ENCODE data around the gene GPC5.

Gene GPC5

DNA sequence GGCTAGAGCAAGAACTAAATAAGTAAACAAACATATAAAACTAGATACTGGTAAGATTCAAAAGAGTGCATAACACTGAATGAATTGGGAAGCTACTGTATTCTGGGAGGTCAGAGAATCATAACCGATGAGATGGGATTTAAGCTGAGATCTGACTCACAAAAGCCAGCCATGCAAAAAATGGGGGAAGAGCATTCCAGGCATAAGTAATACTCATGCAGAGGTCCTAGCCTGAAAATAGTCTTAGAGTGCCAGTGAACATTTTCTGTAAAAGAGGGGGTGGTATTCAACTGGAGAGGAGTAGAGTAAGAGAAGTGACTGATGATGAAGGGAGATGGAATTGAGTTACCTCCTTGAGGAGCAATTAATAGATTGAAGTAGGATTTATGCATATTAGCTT, 956.2 kb downstream of the GPC5 start:
- Mint-ChIP-seq H3K4me3 (no peak overlapping the region), H3K36me3 (no peaks in the 10 kb centered on the region), H3K27ac (no peak overlapping the region), H3K9me3 (peaks cover 13% of the 10 kb centered on the region), H3K4me1 (no peaks in the 10 kb centered on the region), H3K27me3 (no peaks in the 10 kb centered on the region)
- ATAC-seq = no peak

DNA sequence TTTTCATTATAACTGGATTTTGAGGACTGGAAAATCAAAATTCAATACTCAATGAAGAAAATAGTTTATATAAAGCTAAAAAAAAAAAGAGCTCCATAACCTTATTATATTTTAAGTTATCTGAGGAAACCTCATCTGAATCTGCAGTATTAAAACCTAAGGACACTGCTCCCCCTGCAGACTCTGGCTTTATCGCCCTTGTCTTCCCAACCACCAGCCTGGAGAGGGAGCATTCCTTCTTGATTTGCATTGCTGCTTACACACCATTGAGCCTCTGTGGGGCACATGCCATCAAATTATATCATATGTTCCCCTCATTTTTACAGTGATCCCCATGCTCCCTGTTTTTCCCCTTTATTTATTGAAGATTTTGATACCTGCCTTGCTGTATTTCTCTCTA, 956.8 kb downstream of the GPC5 start:
- ATAC-seq = no peak

DNA sequence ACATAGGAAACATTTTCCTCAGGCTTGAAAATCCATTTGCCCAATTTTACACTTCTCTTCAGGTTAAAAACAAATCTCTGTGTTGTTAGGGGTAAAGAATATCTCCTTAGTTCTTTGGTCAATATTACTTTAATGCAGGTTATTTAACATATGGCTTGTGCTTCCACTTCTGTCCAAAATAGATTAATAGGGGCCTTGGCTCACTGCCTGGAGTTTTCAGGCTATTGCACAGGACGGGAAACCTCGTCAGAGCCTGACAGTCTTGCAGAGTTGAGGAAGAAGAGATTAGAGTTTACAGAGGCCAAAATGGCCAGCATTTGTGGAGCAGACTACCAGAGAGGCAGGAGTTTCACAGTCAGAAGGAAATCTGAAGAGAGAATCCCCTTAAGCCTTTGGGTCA, 964.3 kb downstream of the GPC5 start:
- H3K9me3 Mint-ChIP-seq = peaks cover 5% of the 10 kb centered on the region
- H3K36me3 Mint-ChIP-seq = no peaks in the 10 kb centered on the region
- no peak overlapping the region for H3K4me3 Mint-ChIP-seq
- ATAC-seq = no peak
- H3K27ac Mint-ChIP-seq = no peak overlapping the region
- H3K27me3 Mint-ChIP-seq = no peaks in the 10 kb centered on the region
- no peaks in the 10 kb centered on the region for H3K4me1 Mint-ChIP-seq

More for the DNA sequence above, 956.8 kb downstream of the GPC5 start:
- Mint-ChIP-seq H3K27me3 (no peaks in the 10 kb centered on the region), H3K27ac (no peak overlapping the region), H3K4me3 (no peak overlapping the region), H3K36me3 (no peaks in the 10 kb centered on the region), H3K9me3 (peaks cover 12% of the 10 kb centered on the region), H3K4me1 (no peaks in the 10 kb centered on the region)

DNA sequence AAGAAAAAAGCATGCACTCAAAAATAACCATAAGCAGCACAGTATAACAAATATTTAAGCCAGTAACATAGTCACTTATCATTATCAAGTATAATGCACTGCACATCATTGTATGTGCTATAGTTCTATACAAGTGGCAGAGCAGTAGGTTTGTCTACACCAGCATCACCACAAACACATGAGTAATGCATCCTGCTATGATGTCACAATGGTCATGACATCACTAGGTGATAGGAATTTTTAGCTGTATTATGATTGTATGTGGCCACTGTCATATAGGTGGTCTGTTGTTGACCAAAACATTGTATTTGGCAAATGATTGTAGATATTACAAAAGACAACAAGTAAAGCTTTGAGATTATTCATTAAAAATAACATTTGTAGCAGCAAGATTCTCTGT, 967.5 kb downstream of the GPC5 start:
- no peaks in the 10 kb centered on the region for H3K36me3 Mint-ChIP-seq
- no peak for ATAC-seq
- no peaks in the 10 kb centered on the region for H3K4me1 Mint-ChIP-seq
- no peak overlapping the region for H3K4me3 Mint-ChIP-seq
- H3K27me3 Mint-ChIP-seq = no peaks in the 10 kb centered on the region
- H3K9me3 Mint-ChIP-seq = peaks cover 2% of the 10 kb centered on the region
- no peak overlapping the region for H3K27ac Mint-ChIP-seq

DNA sequence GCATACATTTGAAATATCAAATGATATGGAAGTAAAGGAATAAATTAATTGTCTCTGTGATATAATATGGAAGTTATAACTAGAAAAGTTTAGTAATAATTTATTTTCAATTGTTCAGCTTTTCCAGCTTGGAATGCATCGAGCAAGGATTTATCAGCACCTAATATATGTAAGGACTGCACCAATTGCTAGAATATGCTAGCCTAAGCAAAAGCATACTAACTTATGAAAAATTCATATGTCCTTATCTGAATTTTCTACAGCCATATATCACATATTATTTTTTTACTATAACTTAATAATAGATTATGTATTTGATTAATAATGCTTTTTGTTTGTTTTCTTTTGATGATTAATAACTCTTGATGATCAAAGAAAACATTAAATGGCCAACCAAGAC, 979.0 kb downstream of the GPC5 start:
- Mint-ChIP-seq H3K36me3 (no peaks in the 10 kb centered on the region), H3K9me3 (peaks cover 4% of the 10 kb centered on the region), H3K27ac (no peak overlapping the region), H3K27me3 (no peaks in the 10 kb centered on the region), H3K4me1 (no peaks in the 10 kb centered on the region), H3K4me3 (no peak overlapping the region)
- no peak for ATAC-seq

DNA sequence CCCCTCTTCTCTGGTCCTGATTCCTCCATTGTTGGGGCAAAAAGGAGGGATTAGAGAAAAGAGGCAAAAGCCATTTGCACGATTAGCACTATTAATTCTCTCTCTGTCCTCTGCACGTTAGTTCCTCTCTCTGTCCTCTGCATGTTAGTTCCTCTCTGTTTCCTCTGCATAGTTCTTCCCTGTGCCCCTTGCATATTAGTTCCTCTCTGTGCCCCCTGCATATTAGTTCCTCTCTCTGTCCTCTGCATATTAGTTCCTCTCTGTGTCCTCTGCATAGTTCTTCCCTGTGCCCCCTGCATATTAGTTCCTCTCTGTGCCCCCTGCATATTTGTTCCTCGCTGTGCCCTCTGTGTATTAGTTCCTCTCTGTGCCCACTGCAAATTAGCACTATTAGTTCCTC, 981.0 kb downstream of the GPC5 start:
- Mint-ChIP-seq H3K27ac (no peak overlapping the region), H3K36me3 (no peaks in the 10 kb centered on the region), H3K27me3 (no peaks in the 10 kb centered on the region), H3K9me3 (peaks cover 5% of the 10 kb centered on the region), H3K4me3 (no peak overlapping the region), H3K4me1 (no peaks in the 10 kb centered on the region)
- ATAC-seq = no peak

DNA sequence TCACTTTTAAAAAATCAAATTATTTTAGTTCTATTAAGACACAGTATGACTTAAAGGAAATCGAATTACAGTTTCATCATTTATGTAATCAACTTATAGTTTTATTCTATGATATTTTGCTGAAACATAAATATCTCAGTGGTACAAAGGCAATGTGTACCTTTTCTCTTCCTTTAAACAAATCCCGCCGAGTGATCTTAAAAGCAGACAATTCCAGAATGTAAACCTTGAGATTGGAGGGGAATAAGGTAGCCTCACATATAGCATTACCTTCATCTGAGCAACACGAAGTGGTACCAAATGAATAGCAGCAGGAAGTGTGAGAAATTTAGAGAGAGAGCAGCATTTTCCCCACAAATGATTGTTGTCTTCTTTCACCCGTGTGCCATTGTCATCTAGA, 986.0 kb downstream of the GPC5 start:
- Mint-ChIP-seq H3K4me3 (no peak overlapping the region), H3K9me3 (peaks cover 7% of the 10 kb centered on the region)
- no peak for ATAC-seq

DNA sequence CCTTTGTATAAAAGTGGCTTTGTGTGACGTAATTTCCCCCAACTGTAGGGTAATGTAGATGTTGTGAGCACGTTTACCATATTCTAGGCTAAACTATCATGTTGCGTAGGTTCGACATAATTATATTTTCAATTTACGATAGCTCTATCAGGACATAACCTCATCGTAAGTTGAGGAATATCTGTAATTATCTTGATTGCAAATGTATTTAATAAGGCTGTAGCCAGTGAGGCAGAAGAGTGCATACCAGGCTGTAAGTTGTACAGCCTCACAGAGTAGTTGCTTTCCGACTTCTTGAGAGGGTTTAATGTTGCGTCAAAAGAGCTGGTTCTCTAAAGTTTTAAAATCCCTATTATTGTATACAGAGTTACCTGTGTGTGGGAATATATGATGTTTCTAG, 988.8 kb downstream of the GPC5 start:
- H3K27me3 Mint-ChIP-seq = no peaks in the 10 kb centered on the region
- no peak for ATAC-seq
- H3K4me1 Mint-ChIP-seq = no peaks in the 10 kb centered on the region
- H3K4me3 Mint-ChIP-seq = no peak overlapping the region
- no peak overlapping the region for H3K27ac Mint-ChIP-seq
- peaks cover 4% of the 10 kb centered on the region for H3K9me3 Mint-ChIP-seq
- H3K36me3 Mint-ChIP-seq = no peaks in the 10 kb centered on the region

More for the DNA sequence above, 986.0 kb downstream of the GPC5 start:
- Mint-ChIP-seq H3K36me3 (no peaks in the 10 kb centered on the region), H3K27me3 (no peaks in the 10 kb centered on the region), H3K4me1 (no peaks in the 10 kb centered on the region), H3K27ac (no peak overlapping the region)

DNA sequence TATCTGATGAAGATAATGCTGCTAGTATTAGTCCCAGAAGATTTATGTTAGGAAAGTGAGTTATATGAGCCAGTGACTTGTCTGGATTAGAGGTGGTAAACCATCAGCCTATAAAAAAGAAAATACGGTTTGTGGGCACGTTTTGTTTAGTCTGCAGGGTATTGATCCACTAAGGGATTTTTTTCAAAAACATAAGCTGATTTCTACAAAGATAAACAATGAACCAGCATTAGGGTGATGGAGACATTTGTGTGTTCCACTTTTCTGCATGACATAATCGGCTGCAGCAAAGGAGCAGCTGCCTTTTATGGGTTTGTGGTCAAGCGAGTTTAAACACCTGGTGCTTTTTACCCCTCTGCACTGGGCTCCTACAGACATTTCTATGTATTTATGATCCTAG, 991.8 kb downstream of the GPC5 start:
- H3K36me3 Mint-ChIP-seq = no peaks in the 10 kb centered on the region
- no peaks in the 10 kb centered on the region for H3K4me1 Mint-ChIP-seq
- no peak overlapping the region for H3K27ac Mint-ChIP-seq
- no peaks in the 10 kb centered on the region for H3K27me3 Mint-ChIP-seq
- no peak for ATAC-seq
- H3K9me3 Mint-ChIP-seq = peaks cover 3% of the 10 kb centered on the region
- H3K4me3 Mint-ChIP-seq = no peak overlapping the region

DNA sequence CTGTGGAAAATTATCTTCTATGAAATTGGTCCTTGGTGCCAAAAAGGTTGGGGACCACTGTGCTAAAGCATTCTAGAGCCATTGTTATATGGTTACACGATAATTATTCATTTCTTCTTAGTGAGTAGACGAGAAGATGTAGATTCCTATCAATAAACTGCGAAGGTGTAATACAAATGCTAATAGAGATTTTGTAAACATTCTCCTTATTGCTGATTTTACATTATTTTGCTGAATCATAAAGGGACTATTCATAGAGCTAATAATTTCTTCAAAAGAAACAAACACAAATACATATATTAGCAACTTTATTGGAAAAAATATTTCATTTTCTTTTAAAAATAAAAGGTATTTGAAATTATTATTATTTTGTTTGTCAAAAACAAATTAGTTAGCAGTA, 1005.2 kb downstream of the GPC5 start:
- Mint-ChIP-seq H3K36me3 (no peaks in the 10 kb centered on the region), H3K27me3 (no peaks in the 10 kb centered on the region), H3K4me3 (no peak overlapping the region), H3K27ac (no peak overlapping the region), H3K4me1 (no peaks in the 10 kb centered on the region), H3K9me3 (peaks cover 4% of the 10 kb centered on the region)
- no peak for ATAC-seq

DNA sequence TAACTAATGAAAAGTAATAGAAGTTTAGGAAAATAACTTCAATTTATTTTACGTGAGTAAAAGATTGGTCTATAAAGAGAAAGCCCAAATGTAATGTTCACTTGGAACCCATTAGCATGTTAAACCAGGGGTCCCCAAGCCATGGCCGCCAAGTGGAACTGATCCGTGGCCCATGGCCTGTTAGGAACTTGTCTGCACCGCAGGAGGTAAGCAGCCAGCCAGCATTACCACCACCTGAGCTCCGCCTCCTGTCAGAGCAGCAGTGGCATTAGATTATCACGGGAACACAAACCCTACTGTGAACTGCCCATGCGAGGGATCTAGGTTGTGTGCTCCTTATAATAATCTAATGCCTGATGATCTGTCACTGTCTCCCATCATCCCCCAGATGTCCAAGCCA, 1009.4 kb downstream of the GPC5 start:
- no peak for ATAC-seq
- H3K4me1 Mint-ChIP-seq = no peaks in the 10 kb centered on the region
- no peaks in the 10 kb centered on the region for H3K36me3 Mint-ChIP-seq
- no peak overlapping the region for H3K4me3 Mint-ChIP-seq
- no peaks in the 10 kb centered on the region for H3K9me3 Mint-ChIP-seq
- H3K27me3 Mint-ChIP-seq = no peaks in the 10 kb centered on the region
- no peak overlapping the region for H3K27ac Mint-ChIP-seq

DNA sequence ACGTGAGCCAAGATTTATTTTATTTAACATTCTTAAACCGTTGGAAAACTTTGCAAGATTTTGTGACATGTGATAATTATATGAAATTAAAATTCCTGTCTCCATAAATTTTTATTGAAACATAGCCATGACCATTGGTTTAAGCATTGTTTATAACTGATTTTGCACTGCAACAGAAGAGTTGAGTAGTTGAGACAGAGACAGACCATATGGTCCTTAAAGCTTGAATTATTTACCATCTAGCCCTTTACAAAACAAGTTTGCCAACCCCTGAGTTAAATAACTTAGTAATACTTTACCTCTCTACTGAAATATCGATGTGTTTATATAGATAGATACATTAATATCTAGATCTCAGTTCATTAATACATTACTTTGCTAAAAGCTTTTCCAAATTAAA, 1014.1 kb downstream of the GPC5 start:
- no peaks in the 10 kb centered on the region for H3K36me3 Mint-ChIP-seq
- no peak for ATAC-seq
- peaks cover 8% of the 10 kb centered on the region for H3K9me3 Mint-ChIP-seq
- no peaks in the 10 kb centered on the region for H3K4me1 Mint-ChIP-seq
- no peaks in the 10 kb centered on the region for H3K27me3 Mint-ChIP-seq
- no peak overlapping the region for H3K27ac Mint-ChIP-seq
- H3K4me3 Mint-ChIP-seq = no peak overlapping the region

DNA sequence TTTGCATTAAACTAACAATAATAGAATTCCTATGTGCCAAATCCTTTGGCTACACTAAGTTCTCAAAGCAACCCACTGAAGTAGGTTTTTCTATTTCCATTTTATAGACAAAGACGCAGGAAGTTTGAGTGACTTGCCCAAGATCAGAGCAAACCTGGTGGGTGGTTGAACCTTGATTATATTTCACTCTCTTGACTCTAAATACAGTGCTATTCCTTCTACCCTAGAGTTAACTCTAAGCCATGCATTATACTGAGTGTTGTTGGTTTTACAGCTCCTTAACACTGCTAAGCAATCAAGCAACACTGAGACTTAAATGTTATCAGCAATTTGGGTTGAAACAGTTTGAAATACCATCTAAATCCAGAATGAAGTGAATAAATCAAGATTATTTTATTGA, 1014.6 kb downstream of the GPC5 start:
- no peak overlapping the region for H3K27ac Mint-ChIP-seq
- H3K36me3 Mint-ChIP-seq = no peaks in the 10 kb centered on the region
- no peaks in the 10 kb centered on the region for H3K27me3 Mint-ChIP-seq
- no peak for ATAC-seq
- H3K9me3 Mint-ChIP-seq = peaks cover 9% of the 10 kb centered on the region
- no peaks in the 10 kb centered on the region for H3K4me1 Mint-ChIP-seq
- H3K4me3 Mint-ChIP-seq = no peak overlapping the region

DNA sequence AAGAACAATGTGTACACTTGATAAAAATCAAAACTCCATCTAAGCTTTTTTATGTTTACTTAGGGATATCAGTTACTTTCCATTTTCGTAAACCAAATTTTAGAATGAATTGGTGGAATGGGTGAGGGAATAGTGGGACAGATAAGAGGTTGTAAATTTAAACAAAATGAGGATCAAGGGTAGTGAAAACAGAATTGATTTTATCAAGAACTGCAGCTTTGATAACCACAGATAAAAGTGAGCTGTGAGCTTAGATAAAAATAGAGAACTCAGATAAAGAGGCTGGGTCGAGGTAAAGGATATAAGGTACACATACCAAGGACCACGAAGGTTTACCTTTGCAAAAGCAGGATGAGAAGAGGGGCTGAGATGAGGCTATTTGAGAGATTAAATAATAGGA, 1015.0 kb downstream of the GPC5 start:
- Mint-ChIP-seq H3K4me1 (no peaks in the 10 kb centered on the region), H3K27me3 (no peaks in the 10 kb centered on the region), H3K36me3 (no peaks in the 10 kb centered on the region), H3K9me3 (peaks cover 12% of the 10 kb centered on the region), H3K4me3 (no peak overlapping the region), H3K27ac (no peak overlapping the region)
- ATAC-seq = no peak

DNA sequence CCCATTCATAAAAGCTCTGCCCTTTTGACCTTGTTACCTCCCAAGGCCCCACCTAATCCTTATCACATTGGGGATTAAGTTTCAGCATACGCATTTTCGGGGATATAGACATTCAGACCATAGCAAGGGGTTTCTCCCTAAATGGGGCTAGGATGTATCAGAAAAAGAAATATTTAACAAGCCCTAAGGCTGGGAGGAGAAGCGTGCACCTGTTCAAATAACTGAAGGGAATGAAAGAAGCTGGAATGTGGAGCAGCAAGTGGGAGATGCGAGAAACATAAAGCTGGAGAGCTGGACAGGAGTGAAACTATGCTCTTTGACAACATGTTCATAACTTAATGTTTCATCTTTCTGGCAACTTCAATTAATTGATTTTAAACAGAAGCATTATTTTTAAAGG, 1016.4 kb downstream of the GPC5 start:
- no peaks in the 10 kb centered on the region for H3K27me3 Mint-ChIP-seq
- no peak for ATAC-seq
- no peaks in the 10 kb centered on the region for H3K36me3 Mint-ChIP-seq
- peaks cover 12% of the 10 kb centered on the region for H3K9me3 Mint-ChIP-seq
- H3K27ac Mint-ChIP-seq = no peak overlapping the region
- no peak overlapping the region for H3K4me3 Mint-ChIP-seq
- H3K4me1 Mint-ChIP-seq = no peaks in the 10 kb centered on the region

DNA sequence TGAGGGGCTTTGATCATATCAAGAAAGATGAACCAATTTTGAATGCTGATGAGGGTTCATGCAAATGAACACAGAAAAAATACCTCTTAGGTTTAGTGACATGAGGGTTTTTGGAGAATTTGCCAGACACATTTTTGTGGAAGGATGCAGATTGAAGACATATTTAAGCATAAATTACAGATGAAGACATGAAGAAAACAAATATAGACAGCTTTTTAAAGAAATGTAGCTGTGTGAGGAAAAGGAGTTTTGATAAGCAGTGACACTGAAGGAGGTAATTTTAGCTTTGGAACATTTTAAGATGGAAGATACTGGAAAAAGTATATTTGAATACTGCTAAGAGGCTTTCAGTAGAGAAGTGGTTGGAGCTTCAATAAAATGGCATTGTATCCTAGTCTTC, 1017.4 kb downstream of the GPC5 start:
- H3K4me1 Mint-ChIP-seq = no peaks in the 10 kb centered on the region
- no peaks in the 10 kb centered on the region for H3K36me3 Mint-ChIP-seq
- ATAC-seq = no peak

DNA sequence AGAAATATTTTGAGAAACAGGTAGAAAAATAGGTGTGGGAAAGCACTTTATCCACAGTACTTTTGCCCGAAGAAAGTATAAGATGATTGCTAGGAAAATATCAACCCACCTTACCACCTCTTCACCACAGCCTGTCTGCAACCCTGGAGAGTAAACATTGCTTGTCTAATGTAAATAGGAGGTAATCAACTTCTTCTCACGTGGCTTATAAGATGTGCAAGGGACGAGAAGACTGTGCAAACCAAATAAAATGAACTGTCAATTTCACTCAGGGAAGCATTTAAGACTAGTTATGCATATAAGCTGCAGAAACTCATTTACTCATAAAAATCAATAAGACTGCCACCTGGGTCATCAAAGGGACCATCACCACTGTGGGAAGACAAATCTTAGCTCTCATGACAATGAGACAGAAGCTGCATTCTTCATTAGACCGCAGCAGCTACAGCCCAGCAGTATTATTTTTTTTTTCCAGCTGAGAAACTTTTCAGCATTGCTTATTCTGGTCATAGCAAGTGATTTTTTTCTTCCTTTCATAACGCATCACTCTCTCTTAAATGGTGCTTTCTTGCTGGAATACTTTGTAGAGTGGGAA, 1020.5 kb downstream of the GPC5 start:
- no peak overlapping the region for H3K4me3 Mint-ChIP-seq
- H3K4me1 Mint-ChIP-seq = no peaks in the 10 kb centered on the region
- H3K36me3 Mint-ChIP-seq = no peaks in the 10 kb centered on the region
- peaks cover 18% of the 10 kb centered on the region for H3K9me3 Mint-ChIP-seq
- ATAC-seq = no peak
- H3K27me3 Mint-ChIP-seq = no peaks in the 10 kb centered on the region
- no peak overlapping the region for H3K27ac Mint-ChIP-seq

More for the DNA sequence above, 1017.4 kb downstream of the GPC5 start:
- H3K27me3 Mint-ChIP-seq = no peaks in the 10 kb centered on the region
- no peak overlapping the region for H3K27ac Mint-ChIP-seq
- H3K4me3 Mint-ChIP-seq = no peak overlapping the region
- H3K9me3 Mint-ChIP-seq = peaks cover 12% of the 10 kb centered on the region
